Keratinocyte (primary cell): ENCODE results near the gene SLC25A39. TPM values are rescaled to one million over a fixed set of nuclear protein-coding genes. Genes with fewer than 3 reads are reported as not detected.
"Not testable (repeated sequence)": the region's sequence is repeated elsewhere in the genome, so short reads cannot be mapped to it uniquely, and the experiment has no call there.

Experiments used
- DNase-seq: peaks from one replicate; pipeline ENCODE4 v3.0.0-alpha.2; 2011; ENCODE audit warnings: low read depth, missing footprints, low spot score
- FAIRE-seq: peaks from 2 replicates; lab custom pipeline; 2011; peaks lifted over from hg19 to GRCh38; lab: Jason Lieb, UNC
- H2AFZ ChIP-seq: 2 replicates; pipeline ENCODE4 v1.6.0; 2012; ENCODE audit warnings: low read length, control low read depth, inconsistent platforms; ENCODE audit not compliant: control insufficient read depth
- H3K27ac ChIP-seq: 2 replicates; pipeline ENCODE4 v1.5.1; 2011; ENCODE audit warnings: low read length; ENCODE audit not compliant: control insufficient read depth, insufficient read depth
- H3K27me3 ChIP-seq: 3 replicates; pipeline ENCODE4 v1.6.0; 2011; ENCODE audit warnings: low read length; ENCODE audit not compliant: control insufficient read depth, insufficient read depth; ENCODE audit errors: extremely low read depth
- H3K36me3 ChIP-seq, 2 experiments: 2 replicates in 1 of 2; 3 replicates in 1 of 2; pipeline ENCODE4 v1.5.1; 2011; ENCODE audit warnings: low read length in 2 of 2, mild to moderate bottlenecking in 1 of 2; ENCODE audit not compliant: control insufficient read depth in 2 of 2, insufficient read depth in 2 of 2; ENCODE audit errors: extremely low read depth in 1 of 2
- H3K4me1 ChIP-seq: 3 replicates; pipeline ENCODE4 v1.5.1; 2011; ENCODE audit warnings: low read length; ENCODE audit not compliant: control insufficient read depth, insufficient read depth; ENCODE audit errors: extremely low read depth
- H3K4me2 ChIP-seq: 3 replicates; pipeline ENCODE4 v1.6.0; 2011; ENCODE audit warnings: low read depth, low read length; ENCODE audit not compliant: control insufficient read depth, insufficient read depth; ENCODE audit errors: extremely low read depth
- H3K4me3 ChIP-seq, 3 experiments: fragments of 200-600 bp in 1 of 3; sonication (generic) in 1 of 3; 2 replicates in 2 of 3; 3 replicates in 1 of 3; pipeline ENCODE4 v1.5.1; 2011 to 2016; ENCODE audit warnings: low read length in 3 of 3, mild to moderate bottlenecking in 3 of 3, control low read depth in 2 of 3, inconsistent platforms in 1 of 3, low read depth in 1 of 3, mixed read lengths in 1 of 3, mixed run types in 1 of 3, moderate library complexity in 1 of 3; ENCODE audit not compliant: control insufficient read depth in 2 of 3, insufficient read depth in 2 of 3; ENCODE audit errors: extremely low read depth in 1 of 3
- H3K79me2 ChIP-seq: 2 replicates; pipeline ENCODE4 v1.6.0; 2012; ENCODE audit warnings: low read length; ENCODE audit not compliant: control insufficient read depth, insufficient read depth
- H3K9ac ChIP-seq: 3 replicates; pipeline ENCODE4 v1.6.0; 2011; ENCODE audit warnings: low read length; ENCODE audit not compliant: control insufficient read depth, insufficient read depth; ENCODE audit errors: extremely low read depth
- H3K9me1 ChIP-seq: 3 replicates; pipeline ENCODE4 v1.6.0; 2011; ENCODE audit warnings: low read length; ENCODE audit not compliant: control insufficient read depth, insufficient read depth; ENCODE audit errors: extremely low read depth
- H3K9me3 ChIP-seq: 2 replicates; pipeline ENCODE4 v1.5.1; 2012; ENCODE audit warnings: low read depth, low read length; ENCODE audit not compliant: control insufficient read depth
- H4K20me1 ChIP-seq: 3 replicates; pipeline ENCODE4 v1.6.0; 2011; ENCODE audit warnings: low read length; ENCODE audit not compliant: control insufficient read depth, insufficient read depth; ENCODE audit errors: extremely low read depth
- CTCF ChIP-seq, 3 experiments: IDR thresholded peaks in 1 of 3; conservative IDR thresholded peaks in 1 of 3; optimal IDR thresholded peaks in 1 of 3; 2 replicates in 2 of 3; 3 replicates in 1 of 3; pipeline versions ENCODE3 to v1.5.1; 2011; ENCODE audit warnings: low read length in 3 of 3, mild to moderate bottlenecking in 3 of 3, moderate library complexity in 2 of 3, control low read depth in 1 of 3, inconsistent platforms in 1 of 3; ENCODE audit not compliant: insufficient read depth in 2 of 3; ENCODE audit errors: extremely low read depth in 1 of 3
- EZH2 ChIP-seq: IDR thresholded peaks from one replicate; pipeline ENCODE4 v1.6.1; 2012; ENCODE audit warnings: inconsistent platforms, mild to moderate bottlenecking, low read length, moderate library complexity
- dilution Hi-C: fragments of 300-500 bp; cut with MboI; formaldehyde crosslinking; loops from one replicate; pipeline ENCODE4 v1.7.0; 2020; ENCODE audit warnings: low sequenced_read_pairs; ENCODE audit not compliant: extremely low pct_ligation_motif_present
- polyA plus RNA-seq, 5 experiments: library from polyadenylated mRNA; depleted of rRNA in 3 of 5; stranded (reverse) in 3 of 5; stranded (forward) in 1 of 5; unstranded in 1 of 5; fragments of >200 nt; gene quantifications; 1 replicate in 1 of 5; 2 replicates in 3 of 5; 3 replicates in 1 of 5; pipeline versions ENCODE4 v1.2.1 to v1.2.3, GENCODE V29; 2011 to 2012; ENCODE audit warnings: missing spikeins in 2 of 5, low read depth in 1 of 5, low replicate concordance in 1 of 5

Gene SLC25A39
- polyA plus RNA-seq, 1 donor (not counting 4 experiments of a cell fraction or from before 2014, with no cell fraction given): 108 TPM

- no peak overlapping the region for H3K9ac ChIP-seq
- H3K27ac ChIP-seq: no peak overlapping the region
- H3K4me2 ChIP-seq: no peak overlapping the region
- no peaks in the 10 kb centered on the region for H3K27me3 ChIP-seq
- peak; percentile 66 for FAIRE-seq
- no peak overlapping the region for H2AFZ ChIP-seq
- no peaks in the 10 kb centered on the region for H3K4me1 ChIP-seq
- no peak for DNase-seq
- no peaks in the 10 kb centered on the region for H3K79me2 ChIP-seq
- H3K9me1 ChIP-seq: no peaks in the 10 kb centered on the region
- no peaks in the 10 kb centered on the region for H3K9me3 ChIP-seq
- TF ChIP-seq EZH2: no peak
- TF ChIP-seq CTCF (optimal IDR thresholded peaks at IDR 0.05 in 1 of 3, IDR thresholded peaks at IDR 0.05 in 1 of 3, conservative IDR thresholded peaks at IDR 0.05 in 1 of 3; ENCODE audit: extremely low read depth in 1 of 3, insufficient read depth in 2 of 3, low read length in 3 of 3): peak; percentile 74 to 86 (median 80)
- H3K36me3 ChIP-seq: no peaks in the 10 kb centered on the region
- no peaks in the 10 kb centered on the region for H4K20me1 ChIP-seq
- H3K4me3 ChIP-seq: no peak overlapping the region
- dilution Hi-C loops: no loop called here
Observed at GRCh38 chr17:44331249-44331760, 6.7 kb upstream of the SLC25A39 start.

GRCh38 chr17:44330263-44330662 is 5.6 kb upstream of the SLC25A39 start:
- H4K20me1 ChIP-seq, H3K36me3 ChIP-seq, H3K4me2 ChIP-seq, dilution Hi-C loops, H3K9me1 ChIP-seq, FAIRE-seq, H3K27ac ChIP-seq, H3K79me2 ChIP-seq, H3K27me3 ChIP-seq, DNase-seq, H3K9ac ChIP-seq, H2AFZ ChIP-seq, H3K9me3 ChIP-seq, H3K4me1 ChIP-seq, H3K4me3 ChIP-seq: not testable (repeated sequence)

- H3K27ac ChIP-seq, H3K9me3 ChIP-seq, H3K36me3 ChIP-seq, H3K9me1 ChIP-seq, H4K20me1 ChIP-seq, H3K27me3 ChIP-seq, dilution Hi-C loops, H3K4me1 ChIP-seq, H3K4me2 ChIP-seq, DNase-seq, H3K9ac ChIP-seq, FAIRE-seq, H3K4me3 ChIP-seq, H3K79me2 ChIP-seq, H2AFZ ChIP-seq: not testable (repeated sequence)
Observed at GRCh38 chr17:44329516-44329915, 4.9 kb upstream of the SLC25A39 start.
